GM21529 (cell line): ENCODE results near the gene PFDN2.
"Not testable (repeated sequence)": the region's sequence is repeated elsewhere in the genome, so short reads cannot be mapped to it uniquely, and the experiment has no call there.

ENCODE experiments used
- ATAC-seq: cut with Tn5 transposase; IDR thresholded peaks from one replicate; pipeline ENCODE4 v1.9.1; 2021; ENCODE audit not compliant: unreplicated experiment

The PFDN2 gene

GRCh38 chr1:161139766-161140165 is 21.9 kb upstream of the PFDN2 start:
- ATAC-seq: no peak

DNA sequence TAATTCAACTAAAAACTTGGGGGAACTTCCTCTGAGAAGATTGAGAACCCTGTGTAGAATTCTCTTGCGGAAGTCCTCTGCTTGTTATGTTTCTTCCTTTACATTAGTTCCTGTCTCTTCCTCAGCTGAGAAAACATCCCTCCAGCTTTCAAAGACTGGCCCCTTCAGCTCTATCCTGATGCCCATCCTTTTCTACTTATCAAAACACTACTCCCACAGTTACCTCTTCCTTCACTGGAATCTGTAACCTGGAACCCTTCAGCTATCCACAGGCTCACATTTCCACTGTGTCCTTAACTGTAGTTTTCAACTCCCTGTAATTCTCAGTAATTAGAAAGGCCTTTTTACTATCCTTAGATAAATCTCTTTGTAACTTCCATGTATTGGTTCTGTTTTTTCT is 20.6 kb upstream of the PFDN2 start:
- ATAC-seq: no peak

- ATAC-seq: no peak
Observed at GRCh38 chr1:161137881-161138280, 20.0 kb upstream of the PFDN2 start.

GRCh38 chr1:161133220-161133740 is 15.4 kb upstream of the PFDN2 start:
- peak; percentile 7 for ATAC-seq

DNA sequence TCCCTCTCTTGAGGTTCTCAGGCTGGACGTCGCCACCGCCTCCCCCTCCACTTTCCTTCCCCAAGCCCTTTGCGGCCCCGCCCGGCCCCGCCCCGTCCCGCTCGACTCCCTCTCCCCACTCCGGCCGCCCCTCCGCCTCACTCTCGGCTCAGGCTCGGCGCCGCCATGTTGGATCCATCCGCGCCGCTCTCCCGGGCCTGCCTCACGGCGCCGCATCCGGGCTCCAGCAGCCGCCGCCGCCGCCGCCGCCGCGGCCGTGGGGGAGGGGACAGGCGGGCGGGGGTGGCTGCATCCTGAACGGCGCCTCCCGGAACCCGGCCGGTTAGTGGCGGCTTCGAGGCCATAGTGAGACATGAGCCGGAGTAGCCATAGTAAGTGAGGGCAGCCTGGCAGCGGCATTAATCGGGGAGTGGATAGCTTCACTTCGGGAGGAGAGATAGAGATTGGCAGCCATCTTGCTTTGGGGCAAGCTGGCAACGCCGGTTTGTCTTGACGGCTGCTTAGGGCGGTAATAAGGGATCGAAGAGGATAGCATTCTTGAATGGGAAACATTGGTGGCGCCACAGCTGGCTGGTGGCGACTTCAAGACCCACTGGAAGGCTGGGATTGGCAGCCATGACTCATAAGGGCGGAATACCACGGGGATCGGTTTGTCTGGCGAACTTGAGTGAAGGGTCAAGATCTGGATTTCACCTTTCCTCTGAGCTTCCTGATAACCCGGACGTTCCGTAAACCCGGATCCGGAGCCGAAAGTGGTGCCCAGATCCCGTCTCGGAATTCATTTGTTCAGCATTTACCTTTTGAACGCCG is 14.8 kb upstream of the PFDN2 start, which contains the start of gene DEDD:
DEDD (minus strand) TSS at position 258 of the 810 bp plus-strand sequence. CDS start 8,205 bp downstream, outside the sequence.
- peak; percentile 95 for ATAC-seq

DNA sequence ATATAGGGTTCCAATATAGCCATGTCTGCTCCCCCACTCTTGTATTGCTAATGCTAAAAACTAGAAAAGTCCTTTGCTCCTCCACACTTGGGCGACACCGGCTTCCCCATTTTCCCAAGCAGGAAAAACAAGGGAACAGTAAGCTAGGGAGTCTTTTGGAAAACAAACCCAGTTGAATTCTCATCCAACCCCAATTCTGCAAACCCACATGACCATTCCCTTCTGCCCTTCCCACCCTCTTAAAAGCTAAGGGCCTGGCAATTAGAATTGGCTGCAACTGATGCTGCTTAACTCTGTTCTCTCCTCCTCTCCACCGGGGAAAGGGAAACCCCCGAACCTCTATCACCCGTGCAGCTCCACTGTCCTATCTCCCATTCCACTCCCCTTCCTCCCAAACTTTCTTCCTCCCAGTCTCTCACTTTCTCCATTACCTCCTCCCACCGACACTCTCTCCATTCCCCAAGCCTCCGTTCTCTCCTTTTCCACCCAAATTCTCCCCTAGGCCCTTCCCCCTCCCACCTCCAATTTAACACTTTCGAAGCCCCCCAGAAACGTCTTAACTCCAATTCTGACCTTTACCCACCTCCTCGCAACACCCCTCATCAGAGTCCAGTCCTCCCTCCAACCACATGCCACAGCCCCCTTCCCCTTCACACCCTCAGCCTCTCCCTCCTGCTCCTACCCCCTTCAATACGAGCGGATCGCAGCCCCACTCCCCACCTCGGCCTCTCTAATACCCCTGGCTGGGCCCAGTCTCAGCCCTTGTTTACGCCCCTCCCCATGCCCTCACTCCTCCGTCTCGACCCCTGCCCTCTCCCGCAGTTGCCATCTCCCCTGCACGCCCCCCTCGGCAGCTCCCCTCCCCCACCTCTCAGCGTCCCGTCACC is 13.9 kb upstream of the PFDN2 start:
- no peak for ATAC-seq

GRCh38 chr1:161130266-161130665 is 12.4 kb upstream of the PFDN2 start:
- no peak for ATAC-seq

DNA sequence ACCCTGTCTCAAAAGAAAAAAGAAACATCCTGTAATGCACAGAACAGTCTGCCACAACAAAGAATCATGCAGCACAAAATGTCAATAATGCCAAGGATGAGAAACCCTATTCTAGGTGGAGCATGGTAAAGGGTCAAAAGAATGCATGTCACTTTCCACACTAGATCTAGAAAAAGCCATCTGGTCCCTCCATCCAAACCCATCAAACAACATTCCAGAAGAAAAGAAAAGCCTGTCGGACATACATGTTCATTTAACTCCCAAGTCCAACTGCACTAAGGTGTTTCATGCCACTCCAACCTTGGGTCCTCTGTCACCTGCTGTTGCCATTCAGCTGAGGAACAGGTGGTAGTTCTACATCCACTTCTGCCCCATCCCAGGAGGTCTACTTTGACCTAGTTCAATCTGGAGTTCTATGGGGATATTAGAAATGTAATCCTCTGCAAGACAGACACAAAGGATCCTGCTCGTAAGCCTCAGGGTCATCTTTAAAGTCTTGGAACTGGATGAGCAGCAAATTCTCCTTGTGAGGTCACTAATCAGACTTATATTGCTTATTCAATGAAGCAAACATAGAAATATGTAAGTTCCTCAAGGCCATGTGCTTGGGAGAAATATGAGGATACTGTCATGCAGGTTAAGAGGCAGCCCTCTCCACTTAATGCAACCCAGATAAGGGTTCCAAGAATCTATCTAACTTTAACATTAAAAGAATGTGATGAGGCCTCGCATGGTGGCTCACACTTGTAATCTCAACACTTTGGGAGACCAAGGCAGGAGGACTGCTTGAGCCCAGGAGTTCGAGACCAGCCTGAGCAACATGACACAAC is 11.0 kb upstream of the PFDN2 start:
- ATAC-seq: no peak

- ATAC-seq: no peak
Observed at GRCh38 chr1:161127649-161128048, 9.8 kb upstream of the PFDN2 start.

DNA sequence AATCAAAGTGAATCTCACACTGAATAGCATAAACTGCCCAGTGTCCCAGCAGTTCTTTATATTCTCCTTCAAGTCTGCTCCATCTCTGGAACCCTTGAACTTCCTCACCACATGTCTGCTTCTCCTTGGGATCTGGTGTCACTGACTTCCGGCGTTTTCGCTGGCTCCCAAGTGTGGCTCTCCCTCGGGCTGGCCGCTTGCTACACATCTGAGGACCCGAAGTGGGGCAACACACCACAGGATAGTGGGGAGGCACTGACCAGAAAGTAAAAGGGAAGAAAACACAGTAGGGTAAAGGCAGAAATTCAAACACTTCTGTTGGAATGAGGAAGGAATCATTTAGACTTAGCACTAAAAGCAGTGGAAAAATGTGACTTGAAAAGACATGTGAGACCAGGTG is 5.1 kb upstream of the PFDN2 start:
- ATAC-seq: no peak

- no peak for ATAC-seq
Observed at GRCh38 chr1:161121834-161122233, 4.0 kb upstream of the PFDN2 start.

DNA sequence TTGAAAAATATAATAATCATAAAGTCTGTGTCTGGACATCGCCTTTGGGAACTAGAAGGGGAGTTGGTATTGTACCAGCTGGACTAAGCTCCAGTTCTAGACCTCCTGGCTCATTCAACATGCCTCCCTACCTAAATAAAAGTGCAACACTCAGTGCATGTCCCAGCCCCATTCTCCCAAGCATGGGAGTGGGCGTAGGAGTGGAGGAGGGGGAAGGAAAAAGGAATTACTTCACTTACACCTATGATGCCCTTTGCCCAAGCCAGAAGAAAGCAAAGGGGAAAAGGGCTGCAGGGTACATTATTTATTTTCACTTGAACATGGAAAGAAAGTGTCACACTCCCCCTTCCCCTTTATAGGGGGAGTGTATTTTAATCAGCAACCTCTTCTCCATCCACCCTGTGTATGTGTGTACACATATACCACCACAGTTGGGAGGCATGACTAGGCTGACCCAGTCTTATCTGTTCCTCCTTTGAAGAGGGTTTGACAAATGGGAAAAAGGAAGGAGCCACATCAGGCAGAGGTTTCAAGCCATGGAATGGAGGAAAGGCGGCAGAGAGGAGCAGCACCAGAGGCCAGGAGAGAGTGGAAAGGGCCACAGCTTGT is 3.3 kb upstream of the PFDN2 start:
- ATAC-seq: no peak

DNA sequence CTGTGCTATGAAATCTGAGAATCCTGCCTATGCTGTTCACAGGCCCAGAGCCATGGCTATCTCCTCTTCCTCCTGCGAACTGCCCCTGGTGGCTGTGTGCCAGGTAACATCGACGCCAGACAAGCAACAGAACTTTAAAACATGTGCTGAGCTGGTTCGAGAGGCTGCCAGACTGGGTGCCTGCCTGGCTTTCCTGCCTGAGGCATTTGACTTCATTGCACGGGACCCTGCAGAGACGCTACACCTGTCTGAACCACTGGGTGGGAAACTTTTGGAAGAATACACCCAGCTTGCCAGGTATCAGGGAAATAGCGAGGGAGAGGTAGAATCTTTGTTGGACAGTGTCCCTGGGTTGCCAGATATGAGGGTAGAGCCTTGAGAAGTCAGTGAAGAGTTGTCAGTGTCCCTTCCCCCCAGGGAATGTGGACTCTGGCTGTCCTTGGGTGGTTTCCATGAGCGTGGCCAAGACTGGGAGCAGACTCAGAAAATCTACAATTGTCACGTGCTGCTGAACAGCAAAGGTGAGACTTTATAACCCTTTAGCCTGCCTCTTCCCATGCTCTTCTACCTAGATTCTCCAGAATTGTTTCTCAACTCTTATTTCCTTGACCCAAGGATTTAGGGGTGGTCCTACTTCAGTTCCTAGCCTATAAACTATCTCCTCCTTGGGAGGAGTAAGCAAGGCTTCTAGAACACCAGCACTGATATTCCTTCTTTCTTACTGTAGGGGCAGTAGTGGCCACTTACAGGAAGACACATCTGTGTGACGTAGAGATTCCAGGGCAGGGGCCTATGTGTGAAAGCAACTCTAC is 1.5 kb upstream of the PFDN2 start:
- peak; percentile 59 for ATAC-seq

- ATAC-seq: not testable (repeated sequence)
Observed at GRCh38 chr1:161115961-161116360, 1.9 kb downstream of the PFDN2 start.

DNA sequence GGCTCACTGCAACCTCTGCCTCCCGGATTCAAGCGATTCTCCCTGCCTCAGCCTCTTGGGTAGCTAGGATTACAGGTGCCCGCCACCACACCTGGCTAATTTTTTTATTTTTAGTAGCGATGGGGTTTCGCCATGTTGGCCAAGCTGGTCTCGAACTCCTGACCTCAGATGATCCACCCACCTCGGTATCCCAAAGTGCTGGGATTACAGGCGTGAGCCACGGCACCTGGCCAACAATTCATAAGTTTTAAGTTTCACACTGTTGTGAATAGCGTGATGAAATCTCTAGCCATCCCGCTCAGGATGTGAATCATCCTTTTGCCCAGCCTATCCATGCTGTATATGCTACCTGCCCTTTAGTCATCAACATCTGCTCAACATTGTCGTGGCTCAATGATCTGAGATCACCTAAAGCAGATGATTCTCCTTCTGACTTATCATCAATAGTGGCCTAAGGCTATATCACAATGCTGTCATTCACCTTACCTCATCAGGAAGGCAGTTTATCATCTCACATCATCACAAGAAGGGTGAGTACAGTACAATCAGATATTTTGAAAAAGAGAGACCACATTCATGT is 2.6 kb downstream of the PFDN2 start:
- no peak for ATAC-seq

DNA sequence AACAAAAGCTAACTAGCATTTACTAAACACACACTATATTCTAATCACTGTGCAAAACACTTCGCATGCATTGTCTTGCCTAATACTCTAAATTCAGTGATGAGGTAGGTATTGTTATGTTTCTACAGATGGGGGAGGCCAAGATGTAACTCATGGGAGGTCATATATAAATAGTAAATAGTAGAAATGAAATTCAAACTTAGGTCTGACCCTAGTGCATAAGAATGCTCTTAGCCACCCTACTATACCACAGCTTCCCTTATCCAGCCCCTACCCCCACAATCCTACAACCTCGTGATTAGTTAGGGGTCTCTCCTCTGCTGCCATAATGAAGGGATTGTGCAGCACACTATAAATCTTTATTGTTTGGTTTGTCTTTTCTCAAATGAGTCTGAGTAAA is 3.3 kb downstream of the PFDN2 start:
- ATAC-seq: no peak

DNA sequence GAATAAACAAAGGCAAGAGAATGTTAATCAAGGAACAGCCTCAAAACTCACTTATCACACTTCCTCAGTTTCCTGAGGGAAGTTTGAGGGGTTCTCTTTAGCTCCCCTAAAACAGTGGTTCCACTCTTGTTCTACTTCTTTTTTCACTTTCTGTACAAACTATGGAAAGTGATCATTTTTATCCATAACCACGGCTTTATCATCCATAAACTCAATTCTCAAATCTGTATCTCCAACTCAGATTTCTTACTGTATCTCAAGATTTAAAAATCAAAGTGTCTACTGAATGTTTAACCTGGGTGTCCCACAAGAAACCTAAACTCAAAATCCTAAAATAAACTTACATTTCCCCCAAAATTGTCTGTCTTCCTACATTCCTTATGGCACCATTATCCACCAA is 3.9 kb downstream of the PFDN2 start:
- no peak for ATAC-seq

DNA sequence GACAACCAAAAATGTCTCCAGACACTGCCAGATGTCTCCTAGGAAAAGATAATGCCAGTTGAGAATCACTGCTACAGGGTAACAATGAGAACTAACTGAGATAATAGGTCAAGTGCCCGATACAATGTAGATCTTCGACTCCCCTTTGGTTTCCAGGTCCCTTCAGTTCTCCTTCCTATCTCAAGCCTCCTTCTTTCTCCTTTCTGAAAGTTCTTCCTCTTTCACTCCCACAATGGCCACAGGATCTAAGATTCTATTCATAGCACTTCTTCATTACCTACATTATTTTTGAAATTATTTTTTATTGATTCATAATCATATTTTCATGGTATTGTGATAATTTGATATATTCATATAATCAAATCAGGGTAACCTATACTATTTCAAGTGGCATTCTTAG is 6.3 kb downstream of the PFDN2 start:
- no peak for ATAC-seq

DNA sequence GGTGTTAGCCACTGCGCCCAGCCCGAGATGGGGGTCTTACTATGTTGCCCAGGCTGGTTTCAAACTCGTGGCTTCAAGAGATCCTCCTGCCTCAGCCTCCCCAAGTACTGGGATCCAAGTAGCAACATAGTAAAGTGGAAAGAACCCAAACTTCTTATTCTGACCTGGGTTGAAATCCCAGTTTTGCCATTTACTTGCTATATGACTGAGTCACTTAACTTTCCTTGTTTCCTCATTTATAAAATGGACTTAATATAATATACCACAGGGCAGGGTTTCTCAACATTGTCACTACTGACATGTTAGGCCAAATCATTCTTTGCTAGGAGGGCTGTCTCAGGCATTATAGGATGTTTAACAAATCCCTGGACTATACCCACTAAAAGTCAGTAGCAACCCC is 6.7 kb downstream of the PFDN2 start:
- no peak for ATAC-seq
